Measurements from ENCODE around the gene TUBGCP4. TPM values are rescaled to one million over a fixed set of nuclear protein-coding genes. Genes with fewer than 3 reads are reported as not detected.
A peak's percentile ranks its signal among the peaks of the same experiment; 100 is the strongest.

Gene TUBGCP4
- total RNA-seq, 1 donor from 2014 or later, result 15.7 TPM

- no peak for DNase-seq
Measured at GRCh38 chr15:43406189-43406588, 35.3 kb downstream of the TUBGCP4 start.

- DNase-seq, result no peak
Measured at GRCh38 chr15:43406808-43407207, 35.9 kb downstream of the TUBGCP4 start.

- no peak for DNase-seq
Measured at GRCh38 chr15:43408789-43409188, 37.9 kb downstream of the TUBGCP4 start.

GRCh38 chr15:43410572-43411214, 39.8 kb downstream of the TUBGCP4 start:
- DNase-seq, result no peak

GRCh38 chr15:43412096-43412495, 41.2 kb downstream of the TUBGCP4 start:
- no peak for DNase-seq

GRCh38 chr15:43414196-43414595, 43.3 kb downstream of the TUBGCP4 start:
- DNase-seq, result peak; percentile 6

- no peak for DNase-seq
Measured at GRCh38 chr15:43420435-43420834, 49.5 kb downstream of the TUBGCP4 start.

- no peak for DNase-seq
Measured at GRCh38 chr15:43420876-43421275, 50.0 kb downstream of the TUBGCP4 start.

GRCh38 chr15:43423793-43424192, 52.9 kb downstream of the TUBGCP4 start:
- DNase-seq, result no peak

GRCh38 chr15:43429687-43430086, 58.8 kb downstream of the TUBGCP4 start:
- DNase-seq, result peak; percentile 47

GRCh38 chr15:43433165-43433564, 62.3 kb downstream of the TUBGCP4 start:
- DNase-seq, result no peak

- no peak for DNase-seq
Measured at GRCh38 chr15:43433661-43434303, 62.9 kb downstream of the TUBGCP4 start.

- no peak for DNase-seq
Measured at GRCh38 chr15:43434446-43434845, 63.5 kb downstream of the TUBGCP4 start.

- no peak for DNase-seq
Measured at GRCh38 chr15:43436395-43436794, 65.5 kb downstream of the TUBGCP4 start.

GRCh38 chr15:43439268-43439667, 68.4 kb downstream of the TUBGCP4 start:
- DNase-seq, result no peak

GRCh38 chr15:43440721-43441281, 69.9 kb downstream of the TUBGCP4 start:
- peak; percentile 96 for DNase-seq

GRCh38 chr15:43441316-43441715, 70.4 kb downstream of the TUBGCP4 start:
- DNase-seq, result peak; percentile 26

- DNase-seq, result no peak
Measured at GRCh38 chr15:43446344-43446743, 75.4 kb downstream of the TUBGCP4 start.

GRCh38 chr15:43449981-43450380, 79.1 kb downstream of the TUBGCP4 start:
- DNase-seq, result no peak

Other genes starting within 250 kb of the TUBGCP4 start
- gene TMEM62, start 237.5 kb upstream of the TUBGCP4 start, total RNA-seq, result 21.3 and 21.4 TPM in 2 replicates
- gene CCNDBP1, start 185.7 kb upstream of the TUBGCP4 start, total RNA-seq, result 151 and 157 TPM in 2 replicates
- not detected in 2 replicates for gene EPB42, start 150.1 kb upstream of the TUBGCP4 start, total RNA-seq
- not detected in 2 replicates for gene TGM5, start 104.2 kb upstream of the TUBGCP4 start, total RNA-seq
- gene TGM7, start 68.8 kb upstream of the TUBGCP4 start, total RNA-seq, result not detected in 2 replicates
- gene LCMT2, start 40.5 kb upstream of the TUBGCP4 start, total RNA-seq, result 6.3 and 8.3 TPM in 2 replicates
- gene ZSCAN29, start 58 bp upstream of the TUBGCP4 start, total RNA-seq, result 19.9 and 31.3 TPM in 2 replicates
- gene TP53BP1, start 122.1 kb downstream of the TUBGCP4 start, total RNA-seq, result 62.6 and 76.5 TPM in 2 replicates
- 0.33 and 0.34 TPM in 2 replicates for gene MAP1A, start 146.5 kb downstream of the TUBGCP4 start, total RNA-seq
- 8.8 and 15.0 TPM in 2 replicates for gene PPIP5K1, start 219.1 kb downstream of the TUBGCP4 start, total RNA-seq
- gene CKMT1B, start 222.9 kb downstream of the TUBGCP4 start, total RNA-seq, result not detected in 2 replicates
- gene STRC, start 247.7 kb downstream of the TUBGCP4 start, total RNA-seq, result 0.33 TPM in 1 of 2 replicates, not detected in the other